GM13976 (cell line): ENCODE data around the gene RWDD1.

Experiments
- DNase-seq: peaks from one replicate; pipeline ENCODE4 v3.0.0; 2012; ENCODE audit warnings: low spot score
- in situ Hi-C: fragments of 300-500 bp; cut with MboI; formaldehyde crosslinking; loops from one replicate; pipeline ENCODE4 v1.12.0; 2022; ENCODE audit warnings: low sequenced_read_pairs, mixed read lengths, inconsistent platforms; ENCODE audit not compliant: unreplicated experiment
- TF ChIP-seq, protein P1 (sequence below): IDR thresholded peaks from 2 replicates; pipeline ENCODE4 v1.5.1; 2012; ENCODE audit warnings: borderline replicate concordance, mild to moderate bottlenecking; ENCODE audit not compliant: insufficient read depth; ENCODE audit errors: extremely low read depth, missing control alignments, control extremely low read depth

RWDD1 gene

DNA sequence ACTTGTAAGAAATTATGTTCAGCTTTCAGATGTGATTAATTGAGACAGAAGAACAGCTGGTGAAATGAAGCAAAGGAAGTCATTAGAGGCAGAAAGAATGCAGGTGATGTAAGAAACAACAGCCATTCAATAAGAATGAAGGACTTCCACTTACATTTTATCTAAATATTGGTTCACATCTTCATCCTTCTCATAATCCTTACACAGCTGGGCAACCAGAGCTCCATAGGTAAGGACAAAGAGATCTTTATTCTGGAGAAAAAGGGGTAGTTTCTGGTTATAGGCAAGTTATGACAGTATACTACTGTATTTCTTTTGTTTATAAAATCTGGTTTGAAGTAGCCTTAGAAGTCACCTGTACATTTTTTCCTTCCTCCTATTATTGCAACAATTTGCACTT is 28.2 kb upstream of the RWDD1 start:
- no peak for DNase-seq
- TF ChIP-seq, protein P1, sequence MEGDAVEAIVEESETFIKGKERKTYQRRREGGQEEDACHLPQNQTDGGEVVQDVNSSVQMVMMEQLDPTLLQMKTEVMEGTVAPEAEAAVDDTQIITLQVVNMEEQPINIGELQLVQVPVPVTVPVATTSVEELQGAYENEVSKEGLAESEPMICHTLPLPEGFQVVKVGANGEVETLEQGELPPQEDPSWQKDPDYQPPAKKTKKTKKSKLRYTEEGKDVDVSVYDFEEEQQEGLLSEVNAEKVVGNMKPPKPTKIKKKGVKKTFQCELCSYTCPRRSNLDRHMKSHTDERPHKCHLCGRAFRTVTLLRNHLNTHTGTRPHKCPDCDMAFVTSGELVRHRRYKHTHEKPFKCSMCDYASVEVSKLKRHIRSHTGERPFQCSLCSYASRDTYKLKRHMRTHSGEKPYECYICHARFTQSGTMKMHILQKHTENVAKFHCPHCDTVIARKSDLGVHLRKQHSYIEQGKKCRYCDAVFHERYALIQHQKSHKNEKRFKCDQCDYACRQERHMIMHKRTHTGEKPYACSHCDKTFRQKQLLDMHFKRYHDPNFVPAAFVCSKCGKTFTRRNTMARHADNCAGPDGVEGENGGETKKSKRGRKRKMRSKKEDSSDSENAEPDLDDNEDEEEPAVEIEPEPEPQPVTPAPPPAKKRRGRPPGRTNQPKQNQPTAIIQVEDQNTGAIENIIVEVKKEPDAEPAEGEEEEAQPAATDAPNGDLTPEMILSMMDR = no peak
- in situ Hi-C loops = loop anchor here (10.0 kb wide), 1 partner anchor 278 kb away; no protein-coding TSS in a partner anchor

GRCh38 chr6:116545651-116546050 is 25.7 kb upstream of the RWDD1 start, which contains the start of gene TRAPPC3L:
TRAPPC3L (minus strand) TSS chr6:116545684; CDS start chr6:116545514, 170 bp downstream.
- TF ChIP-seq, protein P1 = no peak
- in situ Hi-C loops = loop anchor here (10.0 kb wide), 1 partner anchor 281 kb away; no protein-coding TSS in a partner anchor
- no peak for DNase-seq

GRCh38 chr6:116547358-116547757 is 23.9 kb upstream of the RWDD1 start:
- no peak for DNase-seq
- in situ Hi-C loops = loop anchor here (10.0 kb wide), 1 partner anchor 283 kb away; no protein-coding TSS in a partner anchor
- TF ChIP-seq, protein P1 = no peak

DNA sequence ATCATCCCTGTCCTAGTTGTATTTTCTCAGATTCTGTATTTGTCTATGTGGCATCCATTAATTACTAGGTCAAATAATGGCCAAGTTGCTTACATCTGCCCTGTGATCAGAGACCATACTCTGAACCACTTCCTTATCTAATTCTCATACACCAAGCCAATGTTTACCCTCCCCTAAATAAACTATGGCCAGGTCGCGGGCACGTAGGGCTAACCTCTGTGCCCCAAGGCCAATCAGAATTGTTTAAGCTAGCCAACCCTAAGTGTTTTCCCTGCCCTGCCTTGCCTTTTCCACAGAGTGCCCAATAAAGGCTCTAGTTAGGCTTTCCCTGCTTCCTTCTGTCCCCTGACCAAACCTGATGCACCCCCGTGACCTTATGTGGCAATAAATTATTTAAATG is 20.5 kb upstream of the RWDD1 start:
- no peak for DNase-seq
- in situ Hi-C loops = no loop called here
- TF ChIP-seq, protein P1 = no peak

DNA sequence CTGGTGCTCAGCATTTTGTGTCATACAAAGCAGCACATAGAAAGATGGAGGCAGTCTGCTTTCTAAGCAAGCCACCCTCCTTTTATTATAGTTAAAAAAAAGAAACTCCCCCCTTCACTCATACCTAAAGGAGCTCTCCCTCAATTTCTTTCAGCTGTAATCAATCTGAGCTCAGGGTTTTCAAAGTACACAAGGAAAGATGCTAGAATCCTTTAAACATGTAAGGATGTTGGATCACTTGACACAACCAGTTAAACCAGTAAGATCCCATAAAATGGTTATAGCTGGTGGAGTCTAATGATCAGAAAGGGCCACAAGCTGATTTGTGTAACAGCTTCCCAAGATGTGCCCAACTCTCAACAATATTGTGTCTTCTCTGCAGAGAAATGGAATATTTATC is 17.9 kb upstream of the RWDD1 start, which contains the start of gene CALHM4:
Gene CALHM4 (plus strand): TSS at position 301 of the 400 bp plus-strand sequence. CDS start 43 bp downstream, at position 344.
- DNase-seq = no peak
- in situ Hi-C loops = no loop called here
- TF ChIP-seq, protein P1 = no peak

DNA sequence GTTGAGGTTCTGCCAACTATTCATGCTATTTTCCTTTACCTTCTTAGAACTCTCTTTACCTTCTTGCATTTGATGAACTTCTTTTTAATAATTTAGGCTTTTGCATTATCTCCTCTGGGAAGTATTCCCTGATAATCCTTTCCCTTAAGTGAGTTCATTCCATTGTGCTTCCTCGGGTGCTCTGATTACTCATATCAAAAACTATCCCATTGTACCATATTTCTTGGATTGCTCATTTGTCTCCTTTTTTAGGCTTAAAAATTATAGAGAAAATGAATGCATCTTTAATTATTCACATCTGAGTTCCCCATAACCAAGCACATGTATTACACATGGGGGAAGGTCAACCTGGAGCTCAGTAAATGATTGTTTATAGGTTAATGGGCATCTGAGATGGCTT is 15.2 kb upstream of the RWDD1 start:
- no peak for DNase-seq
- TF ChIP-seq, protein P1 = no peak
- in situ Hi-C loops = no loop called here
